Liver (tissue), 9 donors: ENCODE results near the gene CEMIP. TPM values are rescaled to one million over a fixed set of nuclear protein-coding genes. Genes with fewer than 3 reads are reported as not detected.

Experiments
- DNase-seq: peaks from one replicate; pipeline ENCODE4 v3.0.0-alpha.2; 2017; ENCODE audit warnings: low spot score
- H3K27ac ChIP-seq, 2 donors: one replicate each; pipeline ENCODE4 v1.7.0; 2013; ENCODE audit warnings: inconsistent platforms in 2 of 2, low read length in 2 of 2, control low read depth in 1 of 2, low read depth in 1 of 2, mild to moderate bottlenecking in 1 of 2
- H3K27me3 ChIP-seq, 4 donors: one replicate each; pipeline versions ENCODE4 v1.6.1 to v1.7.0; 2013; ENCODE audit warnings: low read length in 3 of 4, inconsistent platforms in 1 of 4, mild to moderate bottlenecking in 1 of 4, moderate library complexity in 1 of 4; ENCODE audit not compliant: control insufficient read depth in 4 of 4, insufficient read depth in 4 of 4
- H3K36me3 ChIP-seq, 4 donors: one replicate each; pipeline versions ENCODE4 v1.6.1 to v1.7.0; 2013; ENCODE audit warnings: low read length in 3 of 4, mild to moderate bottlenecking in 3 of 4, low read depth in 1 of 4, moderate library complexity in 1 of 4; ENCODE audit not compliant: control insufficient read depth in 4 of 4, insufficient read depth in 3 of 4
- H3K4me1 ChIP-seq, 4 donors: one replicate each; pipeline versions ENCODE4 v1.6.1 to v1.7.0; 2013; ENCODE audit warnings: low read length in 3 of 4, mild to moderate bottlenecking in 3 of 4, moderate library complexity in 1 of 4; ENCODE audit not compliant: control insufficient read depth in 4 of 4, insufficient read depth in 4 of 4
- H3K4me3 ChIP-seq, 3 donors: one replicate each; pipeline versions ENCODE4 v1.6.1 to v1.7.0; 2013; ENCODE audit warnings: low read length in 3 of 3, control low read depth in 1 of 3, low read depth in 1 of 3, mild to moderate bottlenecking in 1 of 3
- H3K9ac ChIP-seq, 2 donors: one replicate each; pipeline ENCODE4 v1.7.0; 2013; ENCODE audit warnings: low read length in 2 of 2, mild to moderate bottlenecking in 2 of 2, moderate library complexity in 2 of 2, control low read depth in 1 of 2, low read depth in 1 of 2
- H3K9me3 ChIP-seq, 4 donors: one replicate each; pipeline versions ENCODE4 v1.6.1 to v1.7.0; 2013; ENCODE audit warnings: low read length in 3 of 4; ENCODE audit not compliant: control insufficient read depth in 4 of 4
- EGR1 ChIP-seq, 2 donors: IDR thresholded peaks; 2 replicates each; pipeline ENCODE4 v1.6.1; 2016 to 2018; ENCODE audit warnings: antibody characterized with exemption in 2 of 2, low read depth in 2 of 2
- FOXA1 ChIP-seq: IDR thresholded peaks from 2 replicates; pipeline ENCODE4 v1.6.1; 2016; ENCODE audit warnings: antibody characterized with exemption
- FOXA2 ChIP-seq: IDR thresholded peaks from 2 replicates; pipeline ENCODE4 v1.6.1; 2016; ENCODE audit warnings: antibody characterized with exemption
- HNF4G ChIP-seq: IDR thresholded peaks from 2 replicates; pipeline ENCODE4 v1.6.1; 2016; ENCODE audit warnings: antibody characterized with exemption
- MAX ChIP-seq: IDR thresholded peaks from 2 replicates; pipeline ENCODE4 v1.6.1; 2016; ENCODE audit warnings: antibody characterized with exemption
- NR2F2 ChIP-seq: IDR thresholded peaks from 2 replicates; pipeline ENCODE4 v1.6.1; 2016; ENCODE audit warnings: antibody characterized with exemption
- RAD21 ChIP-seq, 2 donors: IDR thresholded peaks; 2 replicates each; pipeline ENCODE4 v1.6.1; 2016; ENCODE audit warnings: antibody characterized with exemption in 2 of 2, mild to moderate bottlenecking in 2 of 2
- RXRA ChIP-seq, 2 donors: IDR thresholded peaks; 2 replicates each; pipeline ENCODE4 v1.6.1; 2017 to 2018; ENCODE audit warnings: antibody characterized with exemption in 2 of 2, mild to moderate bottlenecking in 1 of 2
- SP1 ChIP-seq: IDR thresholded peaks from 2 replicates; pipeline ENCODE4 v1.6.1; 2018; ENCODE audit warnings: antibody characterized with exemption, mild to moderate bottlenecking
- TAF1 ChIP-seq: conservative IDR thresholded peaks from 2 replicates; pipeline ENCODE4 v1.6.1; 2016; ENCODE audit warnings: antibody characterized with exemption, mild to moderate bottlenecking
- YY1 ChIP-seq: IDR thresholded peaks from 2 replicates; pipeline ENCODE4 v1.6.1; 2016; ENCODE audit warnings: antibody characterized with exemption, mild to moderate bottlenecking
- ZBTB33 ChIP-seq: IDR thresholded peaks from 2 replicates; pipeline ENCODE4 v1.6.1; 2016; ENCODE audit warnings: antibody characterized with exemption
- WGBS: extraction: QIAGEN DNeasy Blood & Tissue Kit; methylation state at CpG from one replicate; pipeline ENCODE4 v1.1.7; 2013; 5-methylcytosine and 5-hydroxymethylcytosine counted together
- polyA plus RNA-seq, 2 donors: library from polyadenylated mRNA; stranded (reverse) in 1 of 2; unstranded in 1 of 2; fragments of 200-250 nt in 1 of 2; fragments of >200 nt in 1 of 2; fragmentation: Nextera tagmentation in 1 of 2; extraction: Ambion mirVana in 1 of 2; gene quantifications; one replicate each; pipeline versions ENCODE4 v1.2.1 to v1.2.3, GENCODE V29; 2013 to 2015
- total RNA-seq, 2 donors: library from RNA; depleted of rRNA; stranded (reverse); fragments of >200 nt; gene quantifications; one replicate each; pipeline ENCODE4 v1.2.3, GENCODE V29; 2014
- TF ChIP-seq, protein P1 (sequence below): fragments of 150-350 bp; IDR thresholded peaks from 2 replicates; pipeline ENCODE4 v1.5.1; 2017; ENCODE audit warnings: improper control_type of control experiment, low read depth, low read length; ENCODE audit not compliant: missing input control
- TF ChIP-seq, protein P2 (sequence below): IDR thresholded peaks from 2 replicates; pipeline ENCODE4 v1.6.1; 2016; ENCODE audit warnings: antibody characterized with exemption
- TF ChIP-seq, protein P3 (sequence below): IDR thresholded peaks from 2 replicates; pipeline ENCODE4 v1.6.1; 2016; ENCODE audit warnings: antibody characterized with exemption, mild to moderate bottlenecking
- donor health status: healthy.
- donor health status: healthy.
- donor health status: healthy.
- donor health status: healthy.
- donor health status: healthy.

CEMIP gene
- total and polyA plus RNA-seq, 4 donors = under 0.01 to 0.89 (median 0.21) TPM

DNA sequence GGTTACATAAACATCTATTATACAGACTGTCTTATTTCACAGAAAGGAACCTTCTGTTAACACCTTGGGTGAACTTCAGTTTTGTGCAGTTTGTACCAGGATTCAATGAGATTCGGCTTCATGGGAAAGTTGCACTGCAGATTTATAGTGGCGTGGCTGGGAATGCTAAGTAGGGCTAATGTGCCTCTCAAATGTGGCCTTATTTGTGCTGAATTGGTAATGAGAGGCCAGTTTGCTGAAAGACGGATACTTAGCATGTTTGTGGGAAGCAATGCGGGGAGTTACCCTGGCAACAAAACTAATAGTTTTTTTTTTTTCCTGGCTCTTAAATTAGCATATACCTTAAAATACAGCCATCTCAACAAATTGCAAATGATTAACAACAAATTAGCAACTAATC is 28.6 kb upstream of the CEMIP start:
- Histone ChIP-seq H3K4me1 (no peaks in the 10 kb centered on the region), H3K9me3 (no peaks in the 10 kb centered on the region), H3K36me3 (peaks cover 0 to 1% (median 0%) of the 10 kb centered on the region in 4 donors), H3K27ac (no peak overlapping the region), H3K4me3 (no peak overlapping the region), H3K27me3 (no peaks in the 10 kb centered on the region), H3K9ac (no peak overlapping the region)
- WGBS = 98% methylated on average over 4 of the region's 4 CpGs
- TF ChIP-seq FOXA1 (no peak), HNF4G (no peak), RXRA (IDR thresholded peaks at IDR 0.05) (no peak), TAF1 (no peak), EGR1 (IDR thresholded peaks at IDR 0.05; ENCODE audit: low read depth in 2 of 2) (no peak)
- TF ChIP-seq, protein P1, sequence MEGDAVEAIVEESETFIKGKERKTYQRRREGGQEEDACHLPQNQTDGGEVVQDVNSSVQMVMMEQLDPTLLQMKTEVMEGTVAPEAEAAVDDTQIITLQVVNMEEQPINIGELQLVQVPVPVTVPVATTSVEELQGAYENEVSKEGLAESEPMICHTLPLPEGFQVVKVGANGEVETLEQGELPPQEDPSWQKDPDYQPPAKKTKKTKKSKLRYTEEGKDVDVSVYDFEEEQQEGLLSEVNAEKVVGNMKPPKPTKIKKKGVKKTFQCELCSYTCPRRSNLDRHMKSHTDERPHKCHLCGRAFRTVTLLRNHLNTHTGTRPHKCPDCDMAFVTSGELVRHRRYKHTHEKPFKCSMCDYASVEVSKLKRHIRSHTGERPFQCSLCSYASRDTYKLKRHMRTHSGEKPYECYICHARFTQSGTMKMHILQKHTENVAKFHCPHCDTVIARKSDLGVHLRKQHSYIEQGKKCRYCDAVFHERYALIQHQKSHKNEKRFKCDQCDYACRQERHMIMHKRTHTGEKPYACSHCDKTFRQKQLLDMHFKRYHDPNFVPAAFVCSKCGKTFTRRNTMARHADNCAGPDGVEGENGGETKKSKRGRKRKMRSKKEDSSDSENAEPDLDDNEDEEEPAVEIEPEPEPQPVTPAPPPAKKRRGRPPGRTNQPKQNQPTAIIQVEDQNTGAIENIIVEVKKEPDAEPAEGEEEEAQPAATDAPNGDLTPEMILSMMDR = no peak
- TF ChIP-seq, protein P2, sequence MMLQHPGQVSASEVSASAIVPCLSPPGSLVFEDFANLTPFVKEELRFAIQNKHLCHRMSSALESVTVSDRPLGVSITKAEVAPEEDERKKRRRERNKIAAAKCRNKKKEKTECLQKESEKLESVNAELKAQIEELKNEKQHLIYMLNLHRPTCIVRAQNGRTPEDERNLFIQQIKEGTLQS = no peak
- no peak for DNase-seq

GRCh38 chr15:80752204-80752603 is 27.0 kb upstream of the CEMIP start:
- no peaks in the 10 kb centered on the region for H3K9me3 ChIP-seq
- H3K27ac ChIP-seq = no peak overlapping the region
- H3K9ac ChIP-seq = no peak overlapping the region
- no peaks in the 10 kb centered on the region for H3K27me3 ChIP-seq
- TF ChIP-seq HNF4G (no peak), RAD21 (IDR thresholded peaks at IDR 0.05) (no peak), EGR1 (IDR thresholded peaks at IDR 0.05; ENCODE audit: low read depth in 2 of 2) (no peak), TAF1 (no peak), ZBTB33 (no peak), YY1 (no peak), SP1 (no peak), MAX (no peak), NR2F2 (no peak), FOXA2 (no peak), FOXA1 (no peak), RXRA (IDR thresholded peaks at IDR 0.05) (no peak)
- TF ChIP-seq, protein P2 = no peak
- TF ChIP-seq, protein P1 = no peak
- TF ChIP-seq, protein P3, sequence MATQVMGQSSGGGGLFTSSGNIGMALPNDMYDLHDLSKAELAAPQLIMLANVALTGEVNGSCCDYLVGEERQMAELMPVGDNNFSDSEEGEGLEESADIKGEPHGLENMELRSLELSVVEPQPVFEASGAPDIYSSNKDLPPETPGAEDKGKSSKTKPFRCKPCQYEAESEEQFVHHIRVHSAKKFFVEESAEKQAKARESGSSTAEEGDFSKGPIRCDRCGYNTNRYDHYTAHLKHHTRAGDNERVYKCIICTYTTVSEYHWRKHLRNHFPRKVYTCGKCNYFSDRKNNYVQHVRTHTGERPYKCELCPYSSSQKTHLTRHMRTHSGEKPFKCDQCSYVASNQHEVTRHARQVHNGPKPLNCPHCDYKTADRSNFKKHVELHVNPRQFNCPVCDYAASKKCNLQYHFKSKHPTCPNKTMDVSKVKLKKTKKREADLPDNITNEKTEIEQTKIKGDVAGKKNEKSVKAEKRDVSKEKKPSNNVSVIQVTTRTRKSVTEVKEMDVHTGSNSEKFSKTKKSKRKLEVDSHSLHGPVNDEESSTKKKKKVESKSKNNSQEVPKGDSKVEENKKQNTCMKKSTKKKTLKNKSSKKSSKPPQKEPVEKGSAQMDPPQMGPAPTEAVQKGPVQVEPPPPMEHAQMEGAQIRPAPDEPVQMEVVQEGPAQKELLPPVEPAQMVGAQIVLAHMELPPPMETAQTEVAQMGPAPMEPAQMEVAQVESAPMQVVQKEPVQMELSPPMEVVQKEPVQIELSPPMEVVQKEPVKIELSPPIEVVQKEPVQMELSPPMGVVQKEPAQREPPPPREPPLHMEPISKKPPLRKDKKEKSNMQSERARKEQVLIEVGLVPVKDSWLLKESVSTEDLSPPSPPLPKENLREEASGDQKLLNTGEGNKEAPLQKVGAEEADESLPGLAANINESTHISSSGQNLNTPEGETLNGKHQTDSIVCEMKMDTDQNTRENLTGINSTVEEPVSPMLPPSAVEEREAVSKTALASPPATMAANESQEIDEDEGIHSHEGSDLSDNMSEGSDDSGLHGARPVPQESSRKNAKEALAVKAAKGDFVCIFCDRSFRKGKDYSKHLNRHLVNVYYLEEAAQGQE = no peak
- WGBS = 76% methylated on average over 4 of the region's 4 CpGs
- H3K4me1 ChIP-seq = no peaks in the 10 kb centered on the region
- H3K4me3 ChIP-seq = no peak overlapping the region
- H3K36me3 ChIP-seq = peaks cover 0 to 1% (median 0%) of the 10 kb centered on the region in 4 donors
- no peak for DNase-seq
